ENCODE measurements around the gene PHKG1. TPM values are rescaled to one million over a fixed set of nuclear protein-coding genes. Genes with fewer than 3 reads are reported as not detected.

Gene PHKG1
- total and polyA plus RNA-seq, 2 of the 4 experiments (the other 2 are of a cell fraction), result 0.62 to 0.72 TPM

DNA sequence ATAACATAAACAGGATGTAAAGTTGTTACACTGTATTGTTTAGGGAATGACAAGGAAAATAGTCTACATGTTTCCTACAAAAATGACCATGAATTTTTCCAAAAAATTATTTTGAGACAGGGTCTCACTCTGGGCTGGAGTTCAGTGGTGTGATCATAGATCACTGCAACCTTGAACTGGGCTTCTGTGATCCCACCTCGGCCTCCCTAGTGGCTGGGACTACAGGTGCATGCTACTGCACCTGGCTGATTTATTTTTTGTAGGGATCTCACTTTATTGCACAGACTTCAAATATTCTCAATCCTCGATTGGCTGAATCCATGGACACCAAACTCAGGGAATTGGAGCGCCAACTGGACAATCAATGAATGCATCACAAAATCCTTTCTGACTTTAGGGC is 6.9 kb upstream of the PHKG1 start:
- H2AK9ac ChIP-seq (replicated peaks; ENCODE audit: low read depth, low read length, poor library complexity), result no peak overlapping the region
- no peak overlapping the region for H4K8ac ChIP-seq (ENCODE audit: low read depth in 2 of 2, low read length in 2 of 2)
- TF ChIP-seq FOS (IDR thresholded peaks at IDR 0.05; ENCODE audit: low read depth, low read length) (no peak), RAD21 (IDR thresholded peaks at IDR 0.05; ENCODE audit: low read length) (no peak), CEBPB (IDR thresholded peaks at IDR 0.05; ENCODE audit: low read depth, low read length) (no peak), BHLHE40 (IDR thresholded peaks at IDR 0.05; ENCODE audit: low read depth, low read length) (no peak), MXI1 (IDR thresholded peaks at IDR 0.05; ENCODE audit: borderline replicate concordance, low read depth, low read length) (no peak), RFX5 (IDR thresholded peaks at IDR 0.05; ENCODE audit: low read depth, low read length) (no peak), CHD1 (IDR thresholded peaks at IDR 0.05; ENCODE audit: low read depth, low read length) (no peak), MAZ (IDR thresholded peaks at IDR 0.05; ENCODE audit: borderline replicate concordance, low read depth, low read length) (no peak), POLR2A (IDR thresholded peaks at IDR 0.05; ENCODE audit: low read depth, low read length) (no peak; the same call in 1 of the 2 replicates), MAFK (IDR thresholded peaks at IDR 0.05; ENCODE audit: low read depth, low read length) (no peak), SMC3 (IDR thresholded peaks at IDR 0.05; ENCODE audit: low read depth, low read length) (no peak)
- TF ChIP-seq, protein P1, sequence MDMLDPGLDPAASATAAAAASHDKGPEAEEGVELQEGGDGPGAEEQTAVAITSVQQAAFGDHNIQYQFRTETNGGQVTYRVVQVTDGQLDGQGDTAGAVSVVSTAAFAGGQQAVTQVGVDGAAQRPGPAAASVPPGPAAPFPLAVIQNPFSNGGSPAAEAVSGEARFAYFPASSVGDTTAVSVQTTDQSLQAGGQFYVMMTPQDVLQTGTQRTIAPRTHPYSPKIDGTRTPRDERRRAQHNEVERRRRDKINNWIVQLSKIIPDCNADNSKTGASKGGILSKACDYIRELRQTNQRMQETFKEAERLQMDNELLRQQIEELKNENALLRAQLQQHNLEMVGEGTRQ (IDR thresholded peaks at IDR 0.05; ENCODE audit: low read depth, low read length), result no peak
- TF ChIP-seq, protein P2, sequence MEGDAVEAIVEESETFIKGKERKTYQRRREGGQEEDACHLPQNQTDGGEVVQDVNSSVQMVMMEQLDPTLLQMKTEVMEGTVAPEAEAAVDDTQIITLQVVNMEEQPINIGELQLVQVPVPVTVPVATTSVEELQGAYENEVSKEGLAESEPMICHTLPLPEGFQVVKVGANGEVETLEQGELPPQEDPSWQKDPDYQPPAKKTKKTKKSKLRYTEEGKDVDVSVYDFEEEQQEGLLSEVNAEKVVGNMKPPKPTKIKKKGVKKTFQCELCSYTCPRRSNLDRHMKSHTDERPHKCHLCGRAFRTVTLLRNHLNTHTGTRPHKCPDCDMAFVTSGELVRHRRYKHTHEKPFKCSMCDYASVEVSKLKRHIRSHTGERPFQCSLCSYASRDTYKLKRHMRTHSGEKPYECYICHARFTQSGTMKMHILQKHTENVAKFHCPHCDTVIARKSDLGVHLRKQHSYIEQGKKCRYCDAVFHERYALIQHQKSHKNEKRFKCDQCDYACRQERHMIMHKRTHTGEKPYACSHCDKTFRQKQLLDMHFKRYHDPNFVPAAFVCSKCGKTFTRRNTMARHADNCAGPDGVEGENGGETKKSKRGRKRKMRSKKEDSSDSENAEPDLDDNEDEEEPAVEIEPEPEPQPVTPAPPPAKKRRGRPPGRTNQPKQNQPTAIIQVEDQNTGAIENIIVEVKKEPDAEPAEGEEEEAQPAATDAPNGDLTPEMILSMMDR (conservative IDR thresholded peaks at IDR 0.05; ENCODE audit: low read depth, low read length), result no peak
- TF ChIP-seq, protein P3, sequence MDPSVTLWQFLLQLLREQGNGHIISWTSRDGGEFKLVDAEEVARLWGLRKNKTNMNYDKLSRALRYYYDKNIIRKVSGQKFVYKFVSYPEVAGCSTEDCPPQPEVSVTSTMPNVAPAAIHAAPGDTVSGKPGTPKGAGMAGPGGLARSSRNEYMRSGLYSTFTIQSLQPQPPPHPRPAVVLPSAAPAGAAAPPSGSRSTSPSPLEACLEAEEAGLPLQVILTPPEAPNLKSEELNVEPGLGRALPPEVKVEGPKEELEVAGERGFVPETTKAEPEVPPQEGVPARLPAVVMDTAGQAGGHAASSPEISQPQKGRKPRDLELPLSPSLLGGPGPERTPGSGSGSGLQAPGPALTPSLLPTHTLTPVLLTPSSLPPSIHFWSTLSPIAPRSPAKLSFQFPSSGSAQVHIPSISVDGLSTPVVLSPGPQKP (IDR thresholded peaks at IDR 0.05; ENCODE audit: borderline replicate concordance, low read depth, low read length), result no peak
- no peak overlapping the region for H3K9ac ChIP-seq (ENCODE audit: low read depth, low read length)
- H3K9me3 ChIP-seq (ENCODE audit: control insufficient read depth, insufficient read depth, low read length), result no peaks in the 10 kb centered on the region
- H2BK5ac ChIP-seq (ENCODE audit: low read depth, low read length, poor library complexity, severe bottlenecking), result no peak overlapping the region
- no peak overlapping the region for H2AFZ ChIP-seq (replicated peaks; ENCODE audit: low read length, poor library complexity)
- no peak overlapping the region for H3K23ac ChIP-seq (ENCODE audit: low read depth, low read length)
- H3K14ac ChIP-seq (replicated peaks; ENCODE audit: low read depth, low read length), result no peak overlapping the region
- peaks cover 2% of the 10 kb centered on the region; the same call in 1 of the 2 replicates for H4K20me1 ChIP-seq (ENCODE audit: insufficient read depth, low read length)
- peaks cover 0 to 16% of the 10 kb centered on the region in 2 experiments; a peak in 3 of 4 replicates for H3K79me1 ChIP-seq (ENCODE audit: low read depth in 1 of 2, low read length in 2 of 2)
- no CpG with 5 or more reads among the region's 3 CpGs for WGBS, 2 experiments (ENCODE audit: extremely low coverage in 2 of 2, insufficient read length in 1 of 2)
- no peak for ATAC-seq (ENCODE audit: low read depth)
- no peak for DNase-seq
- no TSS peak for BruUV-seq (replicated peaks)
- no peak overlapping the region for H2BK15ac ChIP-seq (ENCODE audit: low read depth, low read length)
- no peak overlapping the region for H3K18ac ChIP-seq (ENCODE audit: low read depth, low read length)
- in situ Hi-C loops (cut with MboI; ENCODE audit: low sequenced_read_pairs), result loop anchor here (25.0 kb wide), 2 partner anchors 812 to 1337 kb away; partner anchors contain the start of gene SEC61G
- H3K36me3 ChIP-seq (ENCODE audit: control insufficient read depth, insufficient read depth, low read length), result peaks cover 29% of the 10 kb centered on the region
- no peak overlapping the region for H3K27ac ChIP-seq (ENCODE audit: insufficient read depth, low read length)
- dilution Hi-C loops (cut with HindIII; ENCODE audit: low sequenced_read_pairs, unreplicated experiment), result no loop called here
- no peak overlapping the region for H2AK5ac ChIP-seq (ENCODE audit: low read depth, low read length)
- H2BK20ac ChIP-seq (ENCODE audit: low read depth, low read length), result no peak overlapping the region
- no peak overlapping the region for H4K91ac ChIP-seq (ENCODE audit: insufficient read depth, low read depth, low read length)
- H3K56ac ChIP-seq (ENCODE audit: extremely low read depth, insufficient read depth, low read length), result no peak overlapping the region
- H3K4me1 ChIP-seq (ENCODE audit: control insufficient read depth, insufficient read depth, low read length), result peaks cover 4% of the 10 kb centered on the region; the same call in 1 of the 2 replicates
- CTCF ChIA-PET, result no interaction called here
- no peak overlapping the region for H4K5ac ChIP-seq (ENCODE audit: low read depth, low read length)
- intact Hi-C loops (cut with micrococcal nuclease), result no loop called here
- H2BK120ac ChIP-seq (ENCODE audit: low read depth, low read length), result no peak overlapping the region
- POLR2A ChIA-PET (ENCODE audit: unreplicated experiment), result interaction anchor here (0.6 kb wide), 1 partner anchor 124 kb away, joined by 3 read pairs; no protein-coding TSS in a partner anchor
- H3K4me3 ChIP-seq (ENCODE audit: insufficient read depth, low read depth, low read length), result no peak overlapping the region
- no peaks in the 10 kb centered on the region for H3K27me3 ChIP-seq (ENCODE audit: control insufficient read depth, insufficient read depth, low read length)
- no peaks in the 10 kb centered on the region for H3K9me1 ChIP-seq (ENCODE audit: insufficient read depth, low read length)
- no peak overlapping the region for H3K4ac ChIP-seq (ENCODE audit: low read depth, low read length)
- no peak overlapping the region for H3K4me2 ChIP-seq (ENCODE audit: low read depth, low read length)
